ENCODE results near the gene THADA. TPM values are rescaled to one million over a fixed set of nuclear protein-coding genes. Genes with fewer than 3 reads are reported as not detected.

THADA gene
- total RNA-seq, 4 donors from 2014 or later, result 49.9 to 90.2 (median 65.2) TPM

- H3K9me3 ChIP-seq, result no peaks in the 10 kb centered on the region
- no peaks in the 10 kb centered on the region for H3K36me3 ChIP-seq
- no peak for DNase-seq
- H3K27ac ChIP-seq, result no peak overlapping the region
- 98% methylated on average over 8 of the region's 8 CpGs for WGBS, 2 donors
- TF ChIP-seq CTCF (IDR thresholded peaks at IDR 0.05) (no peak), POLR2A (IDR thresholded peaks at IDR 0.05) (no peak)
- H3K4me3 ChIP-seq (replicated peaks in 1 of 3), result no peak overlapping the region
- peaks cover 16 to 21% of the 10 kb centered on the region in 2 donors for H3K4me1 ChIP-seq
- H3K27me3 ChIP-seq, result no peaks in the 10 kb centered on the region
- intact Hi-C loops (cut with DNase I), result no loop called here
These were observed 414.9 kb downstream of the THADA start for GRCh38 chr2:43180897-43181296.

Small RNA genes lying within 50 kb of the gene (small RNA-seq; reads per million reads assigned to genes)
- gene RF00019, result not detected
- not detected for gene RN7SL531P
- not detected for gene RNU6-958P

Other genes with a start within 250 kb of the THADA start
- gene PLEKHH2, start 41.2 kb upstream of the THADA start, total RNA-seq, result 10 to 100 TPM; 15.3 to 29.8 (median 22.4) TPM
- gene C1GALT1C1L, start 80.4 kb upstream of the THADA start, total RNA-seq, result 1 to 10 TPM in 2 of 4 donors, under 1 TPM in 1, not detected in 1; 0.68 to 1.8 (median 1.1) TPM
- 10 to 100 TPM; 37.7 to 55.0 (median 45.2) TPM for gene DYNC2LI1, start 178.0 kb upstream of the THADA start, total RNA-seq
- gene ABCG5, start 242.8 kb upstream of the THADA start, total RNA-seq, result not detected
- not detected for gene ABCG8, start 242.9 kb upstream of the THADA start, total RNA-seq

Data from thyroid gland (tissue), 4 donors.